GM12864 (cell line): ENCODE data around the gene E4F1.

Experiments used
- DNase-seq: peaks from one replicate; pipeline ENCODE4 v3.0.0-alpha.2; 2011; ENCODE audit warnings: low read depth
- H3K4me3 ChIP-seq: 2 replicates; pipeline ENCODE4 v1.5.1; 2011; ENCODE audit warnings: mild to moderate bottlenecking, low read depth, low read length, control low read depth
- TF ChIP-seq, protein P1 (sequence below): IDR thresholded peaks from 2 replicates; pipeline ENCODE4 v1.5.1; 2011; ENCODE audit warnings: low read depth, mild to moderate bottlenecking, moderate library complexity, low read length, control low read depth, inconsistent platforms; ENCODE audit errors: missing control alignments

The E4F1 gene

GRCh38 chr16:2206420-2206779 is 17.0 kb upstream of the E4F1 start:
- no peak for DNase-seq
- H3K4me3 ChIP-seq, result peak overlapping the region; percentile 58
- TF ChIP-seq, protein P1, sequence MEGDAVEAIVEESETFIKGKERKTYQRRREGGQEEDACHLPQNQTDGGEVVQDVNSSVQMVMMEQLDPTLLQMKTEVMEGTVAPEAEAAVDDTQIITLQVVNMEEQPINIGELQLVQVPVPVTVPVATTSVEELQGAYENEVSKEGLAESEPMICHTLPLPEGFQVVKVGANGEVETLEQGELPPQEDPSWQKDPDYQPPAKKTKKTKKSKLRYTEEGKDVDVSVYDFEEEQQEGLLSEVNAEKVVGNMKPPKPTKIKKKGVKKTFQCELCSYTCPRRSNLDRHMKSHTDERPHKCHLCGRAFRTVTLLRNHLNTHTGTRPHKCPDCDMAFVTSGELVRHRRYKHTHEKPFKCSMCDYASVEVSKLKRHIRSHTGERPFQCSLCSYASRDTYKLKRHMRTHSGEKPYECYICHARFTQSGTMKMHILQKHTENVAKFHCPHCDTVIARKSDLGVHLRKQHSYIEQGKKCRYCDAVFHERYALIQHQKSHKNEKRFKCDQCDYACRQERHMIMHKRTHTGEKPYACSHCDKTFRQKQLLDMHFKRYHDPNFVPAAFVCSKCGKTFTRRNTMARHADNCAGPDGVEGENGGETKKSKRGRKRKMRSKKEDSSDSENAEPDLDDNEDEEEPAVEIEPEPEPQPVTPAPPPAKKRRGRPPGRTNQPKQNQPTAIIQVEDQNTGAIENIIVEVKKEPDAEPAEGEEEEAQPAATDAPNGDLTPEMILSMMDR, result no peak

DNA sequence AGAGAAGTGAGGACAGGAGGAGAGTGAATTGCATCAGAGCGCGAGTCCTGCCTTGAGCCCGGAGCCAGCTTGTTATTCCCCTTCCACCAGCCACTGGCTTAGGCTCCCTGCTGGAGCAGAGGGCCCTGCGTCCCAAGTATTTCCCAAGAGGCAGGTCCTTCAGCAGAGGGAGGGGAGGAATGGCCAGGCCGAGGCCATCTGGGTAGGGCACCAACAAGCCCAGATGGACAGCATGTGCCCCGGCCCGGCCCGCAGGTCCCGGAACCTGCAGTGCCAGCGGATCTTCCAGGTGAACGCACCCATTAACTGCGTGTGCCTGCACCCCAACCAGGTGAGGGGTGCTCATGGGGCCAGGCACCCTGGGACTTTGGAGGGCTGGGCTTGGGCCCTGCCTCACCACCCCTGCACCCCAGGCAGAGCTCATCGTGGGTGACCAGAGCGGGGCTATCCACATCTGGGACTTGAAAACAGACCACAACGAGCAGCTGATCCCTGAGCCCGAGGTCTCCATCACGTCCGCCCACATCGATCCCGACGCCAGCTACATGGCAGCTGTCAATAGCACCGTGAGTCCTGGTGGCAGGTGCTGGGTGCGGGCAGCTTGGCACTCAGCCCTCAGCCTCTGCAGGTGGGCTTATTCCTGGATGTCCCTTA is 16.5 kb upstream of the E4F1 start:
- H3K4me3 ChIP-seq, result peak overlapping the region; percentile 58; the same call in 1 of the 2 replicates
- DNase-seq, result no peak
- TF ChIP-seq, protein P1, result no peak

GRCh38 chr16:2207872-2208271 is 15.5 kb upstream of the E4F1 start:
- TF ChIP-seq, protein P1, result no peak
- no peak for DNase-seq
- no peak overlapping the region for H3K4me3 ChIP-seq

GRCh38 chr16:2208308-2208707 is 15.1 kb upstream of the E4F1 start:
- TF ChIP-seq, protein P1, result no peak
- no peak overlapping the region for H3K4me3 ChIP-seq
- no peak for DNase-seq

GRCh38 chr16:2208772-2209171 is 14.6 kb upstream of the E4F1 start:
- no peak overlapping the region for H3K4me3 ChIP-seq
- TF ChIP-seq, protein P1, result no peak
- DNase-seq, result no peak

DNA sequence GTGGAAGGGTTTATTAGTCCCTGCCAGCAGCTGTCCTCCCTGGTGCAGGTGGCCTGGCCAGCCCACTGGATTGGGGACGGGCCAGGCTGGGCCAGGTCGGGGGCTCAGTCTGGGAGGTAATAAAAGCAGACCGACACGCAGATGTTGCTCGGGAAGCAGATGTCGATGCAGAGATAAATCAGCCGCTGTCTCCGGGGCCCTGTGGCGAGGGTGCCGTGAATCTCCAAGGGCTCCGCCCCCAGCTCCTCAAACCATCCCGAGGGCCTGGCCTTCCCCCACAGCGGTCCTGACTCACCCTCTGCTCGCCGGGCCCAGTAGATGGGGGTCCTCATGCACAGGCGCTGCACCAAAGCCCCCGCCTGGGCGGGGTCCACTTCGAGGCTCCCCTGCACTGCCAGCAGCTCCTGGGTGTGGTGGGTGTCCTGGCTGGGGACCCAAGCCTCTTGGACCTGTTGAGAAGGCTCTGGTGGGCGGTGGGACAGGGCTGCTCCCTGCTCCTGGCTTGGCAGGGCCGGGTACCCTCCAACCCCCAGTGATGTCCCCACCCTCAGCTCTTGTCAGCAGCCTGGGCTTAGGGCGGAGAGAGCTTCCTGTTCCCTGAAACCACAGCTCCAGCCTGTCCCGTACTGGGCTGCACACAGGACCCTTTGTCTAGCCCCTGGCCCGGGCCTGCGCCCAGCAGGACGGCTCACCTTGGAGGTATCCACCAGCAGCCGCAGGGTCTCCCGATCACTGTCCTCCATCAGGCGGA is 14.0 kb upstream of the E4F1 start:
- TF ChIP-seq, protein P1, result no peak
- DNase-seq, result no peak
- H3K4me3 ChIP-seq, result no peak overlapping the region

DNA sequence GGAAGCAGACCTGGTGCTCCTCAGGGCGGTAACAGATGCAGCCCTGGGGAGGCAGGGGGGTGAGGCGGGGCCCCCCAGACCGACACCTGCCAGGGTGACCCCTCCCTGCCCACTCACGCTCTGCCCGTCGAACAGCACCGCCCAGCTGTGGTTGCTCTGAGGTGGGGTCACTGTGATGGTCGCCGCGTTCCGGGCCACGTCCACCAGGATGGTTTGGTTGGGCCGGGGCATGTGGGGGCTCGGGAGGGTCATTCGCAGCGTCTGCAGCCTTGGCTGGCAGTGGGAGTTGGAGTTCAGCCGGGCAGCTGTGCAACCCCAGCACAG is 13.4 kb upstream of the E4F1 start:
- H3K4me3 ChIP-seq, result no peak overlapping the region
- TF ChIP-seq, protein P1, result no peak
- DNase-seq, result no peak
